ENCODE results near the gene PWP2.
"Not testable (repeated sequence)": the region's sequence is repeated elsewhere in the genome, so short reads cannot be mapped to it uniquely, and the experiment has no call there.

GRCh38 chr21:44159349-44160297, 52.4 kb downstream of the PWP2 start:
- TF ChIP-seq CTCF (conservative IDR thresholded peaks at IDR 0.05; ENCODE audit: low read depth, low read length); POLR2A (IDR thresholded peaks at IDR 0.05; ENCODE audit: low read depth, low read length); MAFK (IDR thresholded peaks at IDR 0.05; ENCODE audit: low read depth, low read length); RAD21 (IDR thresholded peaks at IDR 0.05; ENCODE audit: low read length); NFE2L2 (IDR thresholded peaks at IDR 0.05; ENCODE audit: low read depth, low read length); FOS (IDR thresholded peaks at IDR 0.05; ENCODE audit: low read depth, low read length); SMC3 (IDR thresholded peaks at IDR 0.05; ENCODE audit: low read depth, low read length); MXI1 (IDR thresholded peaks at IDR 0.05; ENCODE audit: borderline replicate concordance, low read depth, low read length): not testable (repeated sequence)

Data from IMR-90 (cell line).